Measurements from ENCODE around the gene KRT34. TPM values are rescaled to one million over a fixed set of nuclear protein-coding genes. Genes with fewer than 3 reads are reported as not detected.

KRT34 gene
- total RNA-seq, 1 experiment from 2014 or later = 5.1 TPM

- no peak overlapping the region for H3K4me3 ChIP-seq (ENCODE audit: low read length)
- no peak overlapping the region for H3K4me2 ChIP-seq (ENCODE audit: low read length)
- no peaks in the 10 kb centered on the region for H4K20me1 ChIP-seq (ENCODE audit: low read length)
- intact Hi-C loops (cut with micrococcal nuclease) = no loop called here
- H3K9ac ChIP-seq (ENCODE audit: low read length) = no peak overlapping the region
- H3K4me1 ChIP-seq (ENCODE audit: insufficient read depth, low read length) = no peaks in the 10 kb centered on the region
- H3F3A ChIP-seq (ENCODE audit: low read length, unreplicated experiment) = no peaks in the 10 kb centered on the region
- ATAC-seq (no peak), DNase-seq (no peak)
- no peak overlapping the region for H2AFZ ChIP-seq (ENCODE audit: low read length)
- H3K27me3 ChIP-seq (ENCODE audit: low read length) = no peaks in the 10 kb centered on the region
- H3K9me3 ChIP-seq (ENCODE audit: low read length) = no peaks in the 10 kb centered on the region
- H3K9me2 ChIP-seq (replicated peaks; ENCODE audit: low read length) = no peaks in the 10 kb centered on the region
- H3K36me3 ChIP-seq (ENCODE audit: low read depth, low read length) = no peaks in the 10 kb centered on the region
- no peak overlapping the region for H3K27ac ChIP-seq (ENCODE audit: low read length)
- ChIA-PET CTCF (no interaction called here), POLR2A (ENCODE audit: unreplicated experiment) (no interaction called here)
- no TSS peak for BruUV-seq (replicated peaks)
- no peaks in the 10 kb centered on the region for H3K79me2 ChIP-seq (ENCODE audit: low read length)
- TF ChIP-seq EZH2 (IDR thresholded peaks at IDR 0.05; ENCODE audit: low read length, unreplicated experiment) (no peak), CTCF (conservative IDR thresholded peaks at IDR 0.05; ENCODE audit: low read depth, low read length) (no peak), EZH2phosphoT487 (IDR thresholded peaks at IDR 0.05; ENCODE audit: borderline replicate concordance, low read length) (no peak)
These were observed 46.4 kb downstream of the KRT34 start for GRCh38 chr17:41335747-41336146.

DNA sequence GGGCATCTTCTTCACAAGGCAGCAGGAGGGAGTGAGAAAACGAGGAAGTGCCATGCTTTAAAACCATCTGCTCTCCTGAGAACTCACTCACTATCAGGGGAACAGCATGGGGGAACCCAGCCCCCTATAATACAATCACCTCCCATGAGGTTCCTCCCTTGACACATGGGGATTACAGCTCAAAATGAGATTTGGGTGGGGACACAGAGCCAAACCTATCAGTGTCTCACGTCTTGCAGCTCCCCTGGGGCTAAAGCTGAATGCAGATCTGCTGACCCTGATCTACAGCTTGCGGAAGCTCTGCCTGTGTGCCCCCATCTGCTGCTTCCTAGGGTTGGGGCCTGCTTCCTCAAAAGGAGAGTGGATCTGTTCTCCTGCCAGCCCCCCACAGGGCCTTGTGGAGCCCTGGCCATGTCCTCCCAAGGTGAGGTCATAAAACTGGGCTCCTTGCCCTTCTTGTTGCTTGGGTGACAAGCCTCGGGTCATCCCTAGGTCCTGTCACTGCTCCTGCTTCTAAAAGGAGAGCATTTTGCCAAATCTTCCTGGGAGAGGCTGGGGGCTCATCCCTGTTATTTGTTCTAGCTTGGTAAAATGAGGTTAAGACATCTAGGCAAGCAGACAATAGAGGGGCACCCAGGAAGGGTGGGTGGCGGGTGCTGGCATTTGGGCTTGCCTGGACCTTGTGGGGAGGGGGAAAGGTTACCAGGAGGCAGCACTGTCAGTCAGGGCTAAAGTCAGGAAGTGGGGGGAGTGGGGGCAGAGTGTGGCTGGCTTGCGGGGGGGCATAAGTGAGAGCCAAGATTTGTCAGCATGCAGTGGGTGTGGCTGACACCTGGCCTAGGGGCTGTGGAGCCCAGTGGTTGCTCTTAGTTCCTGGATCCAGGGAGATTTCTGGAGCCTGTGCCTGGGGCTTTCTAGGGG lies 47.5 kb downstream of the KRT34 start:
- DNase-seq (no peak), ATAC-seq (no peak)
- POLR2A ChIA-PET (ENCODE audit: unreplicated experiment) = no interaction called here
- Histone ChIP-seq H3K9ac (ENCODE audit: low read length) (no peak overlapping the region), H4K20me1 (ENCODE audit: low read length) (no peaks in the 10 kb centered on the region), H3K79me2 (ENCODE audit: low read length) (no peaks in the 10 kb centered on the region), H3K4me2 (ENCODE audit: low read length) (no peak overlapping the region), H3K27ac (ENCODE audit: low read length) (no peak overlapping the region), H2AFZ (ENCODE audit: low read length) (no peak overlapping the region), H3K4me1 (ENCODE audit: insufficient read depth, low read length) (no peaks in the 10 kb centered on the region), H3F3A (ENCODE audit: low read length, unreplicated experiment) (no peaks in the 10 kb centered on the region), H3K27me3 (ENCODE audit: low read length) (no peaks in the 10 kb centered on the region), H3K4me3 (ENCODE audit: low read length) (no peak overlapping the region), H3K9me2 (replicated peaks; ENCODE audit: low read length) (no peaks in the 10 kb centered on the region), H3K9me3 (ENCODE audit: low read length) (no peaks in the 10 kb centered on the region), H3K36me3 (ENCODE audit: low read depth, low read length) (no peaks in the 10 kb centered on the region)
- CTCF ChIA-PET = no interaction called here
- no TSS peak for BruUV-seq (replicated peaks)
- intact Hi-C loops (cut with micrococcal nuclease) = no loop called here
- no peak for TF ChIP-seq CTCF (conservative IDR thresholded peaks at IDR 0.05; ENCODE audit: low read depth, low read length)
- no peak for TF ChIP-seq EZH2 (IDR thresholded peaks at IDR 0.05; ENCODE audit: low read length, unreplicated experiment)
- TF ChIP-seq EZH2phosphoT487 (IDR thresholded peaks at IDR 0.05; ENCODE audit: borderline replicate concordance, low read length) = no peak

GRCh38 chr17:41333836-41334235 lies 48.3 kb downstream of the KRT34 start:
- Histone ChIP-seq H3K27me3 (ENCODE audit: low read length) (no peaks in the 10 kb centered on the region), H4K20me1 (ENCODE audit: low read length) (no peaks in the 10 kb centered on the region), H3K9me3 (ENCODE audit: low read length) (no peaks in the 10 kb centered on the region), H3K27ac (ENCODE audit: low read length) (no peak overlapping the region), H3K9ac (ENCODE audit: low read length) (no peak overlapping the region), H3K79me2 (ENCODE audit: low read length) (no peaks in the 10 kb centered on the region), H3K4me3 (ENCODE audit: low read length) (no peak overlapping the region), H3K36me3 (ENCODE audit: low read depth, low read length) (no peaks in the 10 kb centered on the region), H3F3A (ENCODE audit: low read length, unreplicated experiment) (no peaks in the 10 kb centered on the region), H2AFZ (ENCODE audit: low read length) (no peak overlapping the region), H3K9me2 (replicated peaks; ENCODE audit: low read length) (no peaks in the 10 kb centered on the region), H3K4me2 (ENCODE audit: low read length) (no peak overlapping the region), H3K4me1 (ENCODE audit: insufficient read depth, low read length) (no peaks in the 10 kb centered on the region)
- ChIA-PET CTCF (no interaction called here), POLR2A (ENCODE audit: unreplicated experiment) (no interaction called here)
- no peak for ATAC-seq
- DNase-seq = no peak
- intact Hi-C loops (cut with micrococcal nuclease) = no loop called here
- TF ChIP-seq EZH2phosphoT487 (IDR thresholded peaks at IDR 0.05; ENCODE audit: borderline replicate concordance, low read length) = no peak
- BruUV-seq (replicated peaks) = no TSS peak

Measured in PC-3 (cell line).